Epithelial cell of esophagus (primary cell): Measurements from ENCODE around the gene MDH1.
A peak's percentile ranks its signal among the peaks of the same experiment; 100 is the strongest.

Source experiments
- DNase-seq: peaks from one replicate; pipeline ENCODE4 v3.0.0; 2010; ENCODE audit warnings: low read depth
- H3K4me3 ChIP-seq: 2 replicates; pipeline ENCODE4 v1.5.1; 2011; ENCODE audit warnings: mild to moderate bottlenecking, low read length, control low read depth
- TF ChIP-seq, protein P1 (sequence below): IDR thresholded peaks from 2 replicates; pipeline ENCODE4 v1.5.1; 2011; ENCODE audit warnings: low read depth, mild to moderate bottlenecking, low read length, control low read depth, inconsistent platforms; ENCODE audit not compliant: insufficient read depth; ENCODE audit errors: missing control alignments

The MDH1 gene

DNA sequence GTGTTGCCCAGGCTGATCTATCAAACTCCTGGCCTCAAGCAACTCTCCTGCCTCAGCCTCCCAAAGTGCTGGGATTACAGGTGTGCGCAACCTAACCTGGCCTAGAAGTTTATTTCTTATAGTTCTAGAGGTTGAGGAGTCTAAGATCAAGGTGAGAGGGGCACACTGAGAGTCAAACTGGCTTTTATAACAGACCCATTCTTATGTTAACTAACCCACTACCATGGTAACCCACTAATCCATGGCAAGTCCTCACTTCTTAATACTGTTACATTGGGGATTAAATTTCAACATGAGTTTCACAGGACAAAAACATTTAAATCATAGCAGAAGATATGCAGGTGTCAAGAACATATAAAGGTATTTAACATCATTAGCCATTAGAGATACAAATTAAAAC, 50.6 kb downstream of the MDH1 start:
- no peak overlapping the region for H3K4me3 ChIP-seq
- no peak for DNase-seq
- TF ChIP-seq, protein P1, sequence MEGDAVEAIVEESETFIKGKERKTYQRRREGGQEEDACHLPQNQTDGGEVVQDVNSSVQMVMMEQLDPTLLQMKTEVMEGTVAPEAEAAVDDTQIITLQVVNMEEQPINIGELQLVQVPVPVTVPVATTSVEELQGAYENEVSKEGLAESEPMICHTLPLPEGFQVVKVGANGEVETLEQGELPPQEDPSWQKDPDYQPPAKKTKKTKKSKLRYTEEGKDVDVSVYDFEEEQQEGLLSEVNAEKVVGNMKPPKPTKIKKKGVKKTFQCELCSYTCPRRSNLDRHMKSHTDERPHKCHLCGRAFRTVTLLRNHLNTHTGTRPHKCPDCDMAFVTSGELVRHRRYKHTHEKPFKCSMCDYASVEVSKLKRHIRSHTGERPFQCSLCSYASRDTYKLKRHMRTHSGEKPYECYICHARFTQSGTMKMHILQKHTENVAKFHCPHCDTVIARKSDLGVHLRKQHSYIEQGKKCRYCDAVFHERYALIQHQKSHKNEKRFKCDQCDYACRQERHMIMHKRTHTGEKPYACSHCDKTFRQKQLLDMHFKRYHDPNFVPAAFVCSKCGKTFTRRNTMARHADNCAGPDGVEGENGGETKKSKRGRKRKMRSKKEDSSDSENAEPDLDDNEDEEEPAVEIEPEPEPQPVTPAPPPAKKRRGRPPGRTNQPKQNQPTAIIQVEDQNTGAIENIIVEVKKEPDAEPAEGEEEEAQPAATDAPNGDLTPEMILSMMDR, result no peak

DNA sequence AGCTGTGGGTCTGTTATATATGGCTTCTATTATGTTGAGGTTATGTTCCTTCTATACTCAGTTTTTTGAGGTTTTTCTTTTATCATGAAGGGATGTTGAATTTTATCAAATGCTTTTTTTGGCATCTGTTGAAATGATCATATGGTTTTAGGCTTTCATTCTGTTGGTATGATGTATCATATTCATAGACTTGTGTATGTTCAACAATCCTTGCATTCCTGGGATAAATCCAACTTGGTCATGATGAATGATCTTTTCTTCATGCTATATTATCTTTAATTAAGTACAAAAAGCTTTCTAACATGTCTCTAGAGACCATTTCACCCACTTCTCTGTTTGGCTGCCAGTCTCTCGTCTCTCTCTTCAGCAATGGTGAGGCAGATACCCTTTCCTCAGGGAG, 54.2 kb downstream of the MDH1 start:
- TF ChIP-seq, protein P1, result no peak
- no peak for DNase-seq
- no peak overlapping the region for H3K4me3 ChIP-seq

DNA sequence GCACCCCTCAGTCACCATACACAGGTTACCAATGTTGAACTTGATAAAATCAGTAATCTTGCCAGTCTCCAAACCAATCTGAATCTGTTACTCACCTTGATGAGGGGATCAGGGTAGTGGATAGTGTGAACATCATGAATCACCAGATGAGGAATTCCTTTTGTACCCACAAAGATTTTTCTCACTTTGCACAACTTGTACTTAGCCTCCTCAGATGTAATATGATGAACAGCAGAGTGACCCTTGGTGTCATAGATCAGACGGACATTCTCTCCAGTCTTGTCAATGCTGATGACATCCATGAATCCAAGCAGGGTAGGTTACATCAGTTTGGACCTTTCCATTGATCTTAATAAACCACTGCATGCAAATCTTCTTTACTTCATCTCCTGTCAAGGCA, 54.7 kb downstream of the MDH1 start:
- TF ChIP-seq, protein P1, result no peak
- DNase-seq, result peak; percentile 32
- no peak overlapping the region for H3K4me3 ChIP-seq

DNA sequence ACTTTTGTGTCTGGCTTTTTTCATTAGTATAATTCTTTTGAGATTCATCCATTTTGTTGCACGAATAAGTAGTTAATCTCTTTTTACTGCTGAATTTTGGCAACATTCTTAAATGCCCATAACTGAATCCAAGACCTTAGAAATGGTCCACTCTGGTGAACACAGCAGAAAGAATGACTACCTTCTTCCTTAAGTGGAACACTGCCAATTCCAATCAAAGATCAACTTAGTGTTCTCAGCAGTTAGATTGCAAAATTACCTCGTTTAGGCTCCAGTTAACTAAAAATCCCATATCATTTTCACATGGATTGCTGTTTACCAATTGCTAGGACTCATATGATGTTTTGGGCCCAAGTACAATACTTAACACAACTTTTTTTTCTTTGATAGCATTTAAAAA, 59.9 kb downstream of the MDH1 start:
- TF ChIP-seq, protein P1, result no peak
- H3K4me3 ChIP-seq, result no peak overlapping the region
- DNase-seq, result no peak

DNA sequence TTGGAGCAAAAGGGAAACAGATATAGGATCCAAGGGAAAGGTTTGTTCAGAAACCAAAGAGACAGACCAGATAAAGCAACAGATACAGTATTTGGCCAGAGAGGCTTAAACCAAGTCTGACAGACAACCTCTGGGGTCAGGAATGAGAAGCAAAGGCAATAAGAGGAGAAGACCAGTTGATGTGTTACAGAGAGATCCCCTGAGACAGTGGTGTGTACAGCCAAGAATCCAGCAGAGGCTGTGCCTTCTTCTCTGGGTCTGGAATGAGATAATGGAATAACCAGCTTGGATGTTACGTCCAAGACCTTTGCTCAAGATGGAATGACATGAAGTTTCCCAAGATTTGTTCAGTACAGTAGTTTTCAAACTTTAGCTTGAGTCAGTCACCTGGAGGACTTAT, 61.1 kb downstream of the MDH1 start:
- H3K4me3 ChIP-seq, result no peak overlapping the region
- DNase-seq, result no peak
- TF ChIP-seq, protein P1, result no peak

DNA sequence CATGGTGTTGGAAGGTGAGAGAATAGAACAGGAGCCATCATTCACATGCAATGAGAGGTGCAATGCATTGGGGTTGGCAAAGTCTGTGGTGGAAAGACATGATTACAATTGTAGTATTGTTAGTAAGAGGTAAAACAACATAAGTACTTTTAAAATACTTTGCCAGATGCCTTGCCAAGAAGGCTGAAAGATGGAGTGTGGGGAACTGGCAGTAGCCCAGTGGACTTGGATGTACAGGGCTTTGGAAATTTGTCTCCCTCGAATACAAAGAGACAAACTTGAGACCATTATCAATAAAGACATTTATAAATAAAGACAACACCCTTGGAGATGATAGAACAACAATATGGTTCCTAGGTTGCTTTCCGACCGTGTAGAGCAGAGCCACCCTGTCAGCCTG, 62.0 kb downstream of the MDH1 start:
- TF ChIP-seq, protein P1, result no peak
- no peak overlapping the region for H3K4me3 ChIP-seq
- DNase-seq, result no peak

DNA sequence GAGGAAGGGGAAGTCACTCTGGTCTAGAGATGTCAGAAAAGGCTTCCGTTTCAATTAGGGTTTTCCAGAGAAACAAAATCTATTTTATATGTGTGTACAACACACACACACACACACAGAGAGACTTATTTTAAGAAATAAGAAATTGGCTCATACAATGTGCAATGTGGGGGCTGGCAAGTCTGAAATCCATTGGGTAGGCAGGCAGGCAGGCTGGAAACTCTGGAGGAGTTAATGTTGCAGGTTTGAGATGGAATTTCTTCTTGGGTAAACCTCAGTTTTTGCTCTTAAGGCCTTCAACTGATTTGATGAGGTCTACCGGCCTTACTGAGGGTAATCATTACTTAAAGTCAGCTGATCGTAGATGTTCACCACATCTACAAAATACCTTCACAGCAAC, 62.6 kb downstream of the MDH1 start:
- no peak overlapping the region for H3K4me3 ChIP-seq
- DNase-seq, result no peak
- TF ChIP-seq, protein P1, result no peak
